Vagina (tissue), 2 donors: ENCODE data around the gene TMEM163.

Experiments used
- POLR2A ChIP-seq, 2 donors: fragments of 450-650 bp; IDR thresholded peaks; one replicate each; pipeline ENCODE4 v1.6.1; 2017; ENCODE audit warnings: antibody characterized with exemption in 2 of 2, mild to moderate bottlenecking in 2 of 2, moderate library complexity in 2 of 2
- POLR2AphosphoS5 ChIP-seq, 2 donors: sonication (generic); formaldehyde crosslinking; IDR thresholded peaks; one replicate each; pipeline ENCODE4 v1.9.0; 2017; ENCODE audit warnings: antibody characterized with exemption in 2 of 2, mild to moderate bottlenecking in 2 of 2, low read depth in 1 of 2; ENCODE audit not compliant: insufficient read depth in 1 of 2
- TF ChIP-seq, protein P1 (sequence below), 3 experiments: fragments of 450-650 bp in 2 of 3; fragments of 200-600 bp in 1 of 3; sonication (generic) in 1 of 3; IDR thresholded peaks; one replicate each; pipeline ENCODE4 v1.5.1; 2017 to 2019; ENCODE audit warnings: antibody characterized with exemption in 3 of 3, mild to moderate bottlenecking in 2 of 3, moderate library complexity in 2 of 3

DNA sequence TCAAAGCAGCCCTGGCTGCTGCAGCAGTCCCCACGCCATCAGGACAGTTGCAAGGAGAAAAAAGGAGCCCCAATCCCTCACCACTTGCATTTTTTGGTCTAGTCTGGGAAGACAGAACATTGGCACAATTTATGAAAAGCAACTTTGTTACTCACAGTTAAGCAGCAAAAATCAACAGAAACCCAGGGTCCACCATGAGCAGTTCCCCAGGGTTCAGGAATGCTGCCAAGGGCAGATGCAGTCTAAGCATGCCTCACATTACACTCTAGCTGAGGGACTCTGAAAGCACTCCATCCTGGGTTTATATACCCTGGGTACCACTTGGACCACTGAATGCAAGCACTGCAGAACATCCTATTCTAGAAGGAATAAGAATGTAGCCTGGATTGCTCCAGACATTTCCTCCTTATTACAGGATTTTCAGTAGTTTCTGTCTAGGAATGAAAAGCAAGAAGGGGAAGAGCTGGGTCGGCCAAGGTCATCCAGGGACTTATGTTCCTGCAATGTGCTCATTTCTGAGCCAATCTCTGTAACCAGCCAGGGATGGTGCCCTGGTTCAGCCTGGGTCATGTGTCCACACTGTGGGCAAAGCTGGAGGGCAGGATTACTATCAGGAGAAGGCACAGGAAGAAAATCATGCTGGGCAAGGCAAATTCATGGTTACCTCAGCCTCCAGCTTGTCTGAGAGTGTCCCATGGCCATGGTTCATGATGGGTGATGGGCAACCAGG, 19.5 kb upstream of the TMEM163 start:
- TF ChIP-seq, protein P1, sequence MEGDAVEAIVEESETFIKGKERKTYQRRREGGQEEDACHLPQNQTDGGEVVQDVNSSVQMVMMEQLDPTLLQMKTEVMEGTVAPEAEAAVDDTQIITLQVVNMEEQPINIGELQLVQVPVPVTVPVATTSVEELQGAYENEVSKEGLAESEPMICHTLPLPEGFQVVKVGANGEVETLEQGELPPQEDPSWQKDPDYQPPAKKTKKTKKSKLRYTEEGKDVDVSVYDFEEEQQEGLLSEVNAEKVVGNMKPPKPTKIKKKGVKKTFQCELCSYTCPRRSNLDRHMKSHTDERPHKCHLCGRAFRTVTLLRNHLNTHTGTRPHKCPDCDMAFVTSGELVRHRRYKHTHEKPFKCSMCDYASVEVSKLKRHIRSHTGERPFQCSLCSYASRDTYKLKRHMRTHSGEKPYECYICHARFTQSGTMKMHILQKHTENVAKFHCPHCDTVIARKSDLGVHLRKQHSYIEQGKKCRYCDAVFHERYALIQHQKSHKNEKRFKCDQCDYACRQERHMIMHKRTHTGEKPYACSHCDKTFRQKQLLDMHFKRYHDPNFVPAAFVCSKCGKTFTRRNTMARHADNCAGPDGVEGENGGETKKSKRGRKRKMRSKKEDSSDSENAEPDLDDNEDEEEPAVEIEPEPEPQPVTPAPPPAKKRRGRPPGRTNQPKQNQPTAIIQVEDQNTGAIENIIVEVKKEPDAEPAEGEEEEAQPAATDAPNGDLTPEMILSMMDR (IDR thresholded peaks at IDR 0.05), result no peak
- TF ChIP-seq POLR2A (IDR thresholded peaks at IDR 0.05), result no peak
- TF ChIP-seq POLR2AphosphoS5 (IDR thresholded peaks at IDR 0.05; ENCODE audit: insufficient read depth in 1 of 2, low read depth in 1 of 2), result no peak
